T-cell (primary cell): Measurements from ENCODE around the gene LMO1. TPM values are rescaled to one million over a fixed set of nuclear protein-coding genes. Genes with fewer than 3 reads are reported as not detected.

ENCODE experiments used
- ATAC-seq, 4 experiments: fragments of 200-7000 bp in 3 of 4; fragments of 150-1000 bp in 1 of 4; cut with Tn5 transposase; replicated peaks in 1 of 4; 1 replicate in 3 of 4; 2 replicates in 1 of 4; pipeline ENCODE4 v1.10.0; 2021; ENCODE audit warnings: moderate library complexity in 3 of 4, mild to moderate bottlenecking in 2 of 4, moderate number of reproducible peaks in 1 of 4
- CTCF ChIA-PET, 2 donors: fragments of 300-600 bp; sonication (Branson Sonifier 250); formaldehyde crosslinking; loops; one replicate each; lab custom pipeline; 2022; ENCODE audit warnings: antibody characterized with exemption in 2 of 2; lab: Charles Lee
- POLR2A ChIA-PET, 2 donors: fragments of 300-600 bp; sonication (Branson Sonifier 250); formaldehyde crosslinking; loops; one replicate each; lab custom pipeline; 2022; ENCODE audit warnings: antibody characterized with exemption in 2 of 2; lab: Charles Lee
- DNase-seq, 35 experiments: peaks; one replicate each; pipeline versions ENCODE4 v3.0.0 to v3.0.0-alpha.2; 2013 to 2023
- H3K27ac ChIP-seq: one replicate; pipeline ENCODE4 v1.5.1; 2013; ENCODE audit warnings: low read length
- H3K27me3 ChIP-seq, 2 experiments: replicated peaks in 1 of 2; 1 replicate in 1 of 2; 2 replicates in 1 of 2; pipeline versions ENCODE4 v1.6.1 to v1.7.0; 2013; ENCODE audit warnings: low read length in 1 of 2, mixed read lengths in 1 of 2; ENCODE audit not compliant: control insufficient read depth in 2 of 2, insufficient read depth in 2 of 2; ENCODE audit errors: extremely low read depth in 1 of 2
- H3K36me3 ChIP-seq, 2 donors: 1 replicate in 1 of 2; 2 replicates in 1 of 2; pipeline versions ENCODE4 v1.6.1 to v1.7.0; 2013; ENCODE audit warnings: low read length in 1 of 2; ENCODE audit not compliant: control insufficient read depth in 2 of 2, insufficient read depth in 1 of 2; ENCODE audit errors: extremely low read depth in 1 of 2
- H3K4me1 ChIP-seq, 2 experiments: 1 replicate in 1 of 2; 2 replicates in 1 of 2; pipeline versions ENCODE4 v1.6.1 to v1.7.0; 2013; ENCODE audit warnings: low read length in 2 of 2, mixed read lengths in 1 of 2; ENCODE audit not compliant: insufficient read depth in 2 of 2, control insufficient read depth in 1 of 2; ENCODE audit errors: extremely low read depth in 1 of 2
- H3K4me3 ChIP-seq, 2 donors: 1 replicate in 1 of 2; 2 replicates in 1 of 2; pipeline versions ENCODE4 v1.5.1 to v1.7.0; 2013; ENCODE audit warnings: mild to moderate bottlenecking in 2 of 2, low read length in 1 of 2, moderate library complexity in 1 of 2; ENCODE audit not compliant: control insufficient read depth in 1 of 2; ENCODE audit errors: extremely low read depth in 1 of 2
- H3K9me3 ChIP-seq: 2 replicates; pipeline ENCODE4 v1.7.0; 2013
- H3K27ac Mint-ChIP-seq, 2 donors: one replicate each; pipeline ENCODE4 v1.8.0; 2020 to 2021; ENCODE audit warnings: mild to moderate bottlenecking in 2 of 2, mixed read lengths in 2 of 2
- H3K27me3 Mint-ChIP-seq, 2 donors: one replicate each; pipeline ENCODE4 v1.8.0; 2021 to 2022; ENCODE audit warnings: mixed read lengths in 2 of 2
- H3K36me3 Mint-ChIP-seq: one replicate; pipeline ENCODE4 v1.8.0; 2021; ENCODE audit warnings: mixed read lengths
- H3K4me1 Mint-ChIP-seq, 3 donors: one replicate each; pipeline ENCODE4 v1.8.0; 2020 to 2022; ENCODE audit warnings: mixed read lengths in 3 of 3, mild to moderate bottlenecking in 1 of 3
- H3K4me3 Mint-ChIP-seq, 3 donors: one replicate each; pipeline ENCODE4 v1.8.0; 2020 to 2022; ENCODE audit warnings: mild to moderate bottlenecking in 3 of 3, mixed read lengths in 3 of 3, moderate library complexity in 3 of 3
- H3K9me3 Mint-ChIP-seq, 3 donors: one replicate each; pipeline ENCODE4 v1.8.0; 2020 to 2022; ENCODE audit warnings: mixed read lengths in 3 of 3
- WGBS: methylation state at CpG from one replicate; pipeline ENCODE4 v1.1.5; 2013; ENCODE audit warnings: missing lambda C conversion rate; ENCODE audit not compliant: insufficient coverage; 5-methylcytosine and 5-hydroxymethylcytosine counted together
- total RNA-seq, 35 experiments: library from RNA in 6 of 35; stranded (reverse) in 6 of 35; fragments of 120-200 nt in 1 of 35; gene quantifications; one replicate each; pipeline versions ENCODE4 v1.2.1 to v1.2.4 and lab custom pipeline; 2013 to 2026

Gene LMO1
- total RNA-seq, 5 donors from 2014 or later (not counting 1 experiment from before 2014, with no cell fraction given): not detected

DNA sequence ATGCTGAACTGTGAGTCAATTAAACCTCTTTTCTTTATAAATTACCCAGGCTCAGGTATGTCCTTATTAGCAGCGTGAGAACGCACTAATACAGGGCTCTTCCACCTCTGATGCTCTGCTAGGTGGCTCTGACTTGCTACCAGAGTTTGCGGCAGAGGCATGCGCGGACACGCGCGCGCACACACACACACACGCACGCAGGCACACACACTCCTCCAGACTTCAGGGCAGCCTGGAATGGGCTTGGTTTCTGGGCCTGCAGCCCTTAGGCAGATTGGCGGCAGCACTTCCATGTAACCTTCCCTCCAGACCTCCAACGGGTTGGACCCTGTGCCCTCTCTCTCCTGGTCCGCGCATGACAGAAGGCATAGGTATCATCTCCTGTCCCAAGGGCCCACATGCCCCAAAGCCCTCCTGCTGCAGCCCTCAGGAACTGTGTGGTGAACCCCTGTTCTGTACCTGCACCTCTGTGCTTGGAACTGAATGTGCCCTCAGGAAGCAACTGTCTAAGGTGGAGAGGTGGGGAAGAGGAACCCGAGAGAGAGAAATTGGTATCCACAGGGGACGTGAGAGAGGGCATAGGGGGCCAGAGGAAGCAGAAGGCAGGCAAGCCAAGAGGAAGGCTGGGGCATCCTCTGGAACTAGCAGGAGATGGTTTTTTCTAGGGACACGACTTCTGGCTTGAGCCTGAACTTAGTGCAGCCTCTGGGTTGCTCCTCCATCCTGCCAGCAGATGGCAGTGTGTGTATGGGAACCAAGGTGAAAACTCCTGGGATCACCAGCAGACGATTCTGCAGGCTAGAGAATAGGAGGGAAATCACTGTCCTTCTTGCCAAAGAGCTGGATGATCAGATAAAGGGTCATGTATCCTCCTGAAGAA lies 71.4 kb downstream of the LMO1 start:
- no peak overlapping the region for H3K27ac ChIP-seq
- peaks cover 0 to 3% of the 10 kb centered on the region in 2 experiments for H3K4me1 ChIP-seq
- H3K27me3 ChIP-seq: peaks cover 0 to 25% of the 10 kb centered on the region in 2 experiments
- Mint-ChIP-seq H3K4me3 (no peak overlapping the region), H3K4me1 (no peaks in the 10 kb centered on the region), H3K36me3 (no peaks in the 10 kb centered on the region), H3K27me3 (peaks cover 22 to 35% of the 10 kb centered on the region in 2 donors), H3K9me3 (no peaks in the 10 kb centered on the region), H3K27ac (no peak overlapping the region)
- WGBS: 53% methylated on average over 12 of the region's 19 CpGs
- POLR2A ChIA-PET: no interaction called here
- H3K9me3 ChIP-seq: no peaks in the 10 kb centered on the region
- no peak for ATAC-seq
- no peaks in the 10 kb centered on the region for H3K36me3 ChIP-seq
- H3K4me3 ChIP-seq: no peak overlapping the region
- peak in 18 of 35 experiments; percentile 6 to 55 (median 21) for DNase-seq
- CTCF ChIA-PET: interaction anchor here (0.6 to 1.5 kb wide), 7 partner anchors 9 to 1966 kb away, joined by 3 to 7 read pairs (median 4); no protein-coding TSS in a partner anchor

- Histone ChIP-seq H3K27ac (no peak overlapping the region), H3K4me3 (no peak overlapping the region), H3K4me1 (peaks cover 0 to 3% of the 10 kb centered on the region in 2 experiments), H3K36me3 (no peaks in the 10 kb centered on the region), H3K27me3 (peaks cover 0 to 25% of the 10 kb centered on the region in 2 experiments), H3K9me3 (no peaks in the 10 kb centered on the region)
- ATAC-seq (no peak), DNase-seq (no peak)
- Mint-ChIP-seq H3K9me3 (no peaks in the 10 kb centered on the region), H3K4me3 (no peak overlapping the region), H3K27me3 (peaks cover 24 to 32% of the 10 kb centered on the region in 2 donors), H3K27ac (no peak overlapping the region), H3K4me1 (no peaks in the 10 kb centered on the region), H3K36me3 (no peaks in the 10 kb centered on the region)
- ChIA-PET CTCF (interaction anchor here in 1 of 2 donors (0.7 kb wide), 2 partner anchors 41 to 381 kb away, joined by 3 read pairs; no protein-coding TSS in a partner anchor), POLR2A (no interaction called here)
- WGBS: 100% methylated on average over 1 of the region's 2 CpGs
Observed at GRCh38 chr11:8190431-8190830, 73.2 kb downstream of the LMO1 start.

- Mint-ChIP-seq H3K27me3 (peaks cover 11 to 25% of the 10 kb centered on the region in 2 donors), H3K4me3 (no peak overlapping the region), H3K4me1 (no peaks in the 10 kb centered on the region), H3K9me3 (peaks cover 0 to 2% (median 0%) of the 10 kb centered on the region in 3 donors), H3K36me3 (no peaks in the 10 kb centered on the region), H3K27ac (no peak overlapping the region)
- POLR2A ChIA-PET: no interaction called here
- no peak overlapping the region for H3K27ac ChIP-seq
- ATAC-seq: no peak
- no peaks in the 10 kb centered on the region for H3K9me3 ChIP-seq
- H3K4me3 ChIP-seq: no peak overlapping the region
- H3K36me3 ChIP-seq: no peaks in the 10 kb centered on the region
- WGBS: no CpG with 5 or more reads among the region's 2 CpGs
- DNase-seq: no peak
- CTCF ChIA-PET: no interaction called here
- peaks cover 0 to 5% of the 10 kb centered on the region in 2 experiments for H3K27me3 ChIP-seq
- H3K4me1 ChIP-seq: no peaks in the 10 kb centered on the region
Observed at GRCh38 chr11:8186429-8186828, 77.2 kb downstream of the LMO1 start.

GRCh38 chr11:8183111-8183510 lies 80.6 kb downstream of the LMO1 start:
- Mint-ChIP-seq H3K4me3 (no peak overlapping the region), H3K9me3 (peaks cover 0 to 2% (median 0%) of the 10 kb centered on the region in 3 donors), H3K4me1 (no peaks in the 10 kb centered on the region), H3K36me3 (no peaks in the 10 kb centered on the region), H3K27ac (no peak overlapping the region), H3K27me3 (peaks cover 11 to 39% of the 10 kb centered on the region in 2 donors)
- ATAC-seq (no peak), DNase-seq (no peak)
- Histone ChIP-seq H3K27ac (no peak overlapping the region), H3K4me1 (no peaks in the 10 kb centered on the region), H3K4me3 (no peak overlapping the region), H3K36me3 (no peaks in the 10 kb centered on the region), H3K9me3 (no peaks in the 10 kb centered on the region), H3K27me3 (peaks cover 2 to 4% of the 10 kb centered on the region in 2 experiments)
- ChIA-PET CTCF (no interaction called here), POLR2A (no interaction called here)
- WGBS: 67% methylated on average over 1 of the region's 5 CpGs

- POLR2A ChIA-PET: no interaction called here
Observed at GRCh38 chr11:8180469-8180868, 83.2 kb downstream of the LMO1 start.

GRCh38 chr11:8178297-8178696 lies 85.4 kb downstream of the LMO1 start:
- H3K27ac ChIP-seq: no peak overlapping the region
- ChIA-PET CTCF (interaction anchor here in 1 of 2 donors (1.0 kb wide), 1 partner anchor 15 kb away, joined by 4 read pairs; no protein-coding TSS in a partner anchor), POLR2A (no interaction called here)
- no peaks in the 10 kb centered on the region for H3K36me3 Mint-ChIP-seq
- no peak overlapping the region for H3K27ac Mint-ChIP-seq
- H3K4me3 ChIP-seq: no peak overlapping the region
- no peak for ATAC-seq
- H3K27me3 Mint-ChIP-seq: peaks cover 9 to 43% of the 10 kb centered on the region in 2 donors
- WGBS: no CpG with 5 or more reads among the region's 1 CpG
- no peaks in the 10 kb centered on the region for H3K9me3 Mint-ChIP-seq
- DNase-seq: no peak
- H3K27me3 ChIP-seq: peaks cover 2 to 6% of the 10 kb centered on the region in 2 experiments
- no peak overlapping the region for H3K4me3 Mint-ChIP-seq
- no peaks in the 10 kb centered on the region for H3K9me3 ChIP-seq
- H3K4me1 Mint-ChIP-seq: no peaks in the 10 kb centered on the region
- no peaks in the 10 kb centered on the region for H3K36me3 ChIP-seq
- no peaks in the 10 kb centered on the region for H3K4me1 ChIP-seq

More at GRCh38 chr11:8180469-8180868, 83.2 kb downstream of the LMO1 start:
- H3K36me3 Mint-ChIP-seq: no peaks in the 10 kb centered on the region
- Histone ChIP-seq H3K4me3 (no peak overlapping the region), H3K27me3 (peaks cover 2 to 6% of the 10 kb centered on the region in 2 experiments), H3K4me1 (no peaks in the 10 kb centered on the region), H3K27ac (no peak overlapping the region), H3K36me3 (no peaks in the 10 kb centered on the region), H3K9me3 (no peaks in the 10 kb centered on the region)
- peaks cover 5 to 32% of the 10 kb centered on the region in 2 donors for H3K27me3 Mint-ChIP-seq
- H3K9me3 Mint-ChIP-seq: peaks cover 0 to 2% (median 0%) of the 10 kb centered on the region in 3 donors
- CTCF ChIA-PET: no interaction called here
- DNase-seq (no peak), ATAC-seq (no peak)
- no peak overlapping the region for H3K4me3 Mint-ChIP-seq
- no peak overlapping the region for H3K27ac Mint-ChIP-seq
- no peaks in the 10 kb centered on the region for H3K4me1 Mint-ChIP-seq
- 56% methylated on average over 3 of the region's 4 CpGs for WGBS
